Measurements from ENCODE around the gene MTSS2.
"Not testable (repeated sequence)": the region's sequence is repeated elsewhere in the genome, so short reads cannot be mapped to it uniquely, and the experiment has no call there.

Gene MTSS2

GRCh38 chr16:70649300-70649699, 36.6 kb downstream of the MTSS2 start:
- TF ChIP-seq CTCF (IDR thresholded peaks at IDR 0.05; ENCODE audit: extremely low read depth, missing control alignments), result no peak
- no peak for DNase-seq (ENCODE audit: low spot score)

- TF ChIP-seq CTCF (IDR thresholded peaks at IDR 0.05; ENCODE audit: extremely low read depth, missing control alignments), result no peak
- DNase-seq (ENCODE audit: low spot score), result no peak
Observed at GRCh38 chr16:70648606-70649005, 37.2 kb downstream of the MTSS2 start.

GRCh38 chr16:70647441-70648359, 38.2 kb downstream of the MTSS2 start:
- DNase-seq (ENCODE audit: low spot score), result peak; percentile 6
- TF ChIP-seq CTCF (IDR thresholded peaks at IDR 0.05; ENCODE audit: extremely low read depth, missing control alignments), result no peak

GRCh38 chr16:70646260-70647241, 39.3 kb downstream of the MTSS2 start, which contains the start of gene IL34:
TSS of gene IL34 (plus strand) at chr16:70646559. CDS start at chr16:70646948, 389 bp downstream.
- DNase-seq (ENCODE audit: low spot score), result peak; percentile 10
- no peak for TF ChIP-seq CTCF (IDR thresholded peaks at IDR 0.05; ENCODE audit: extremely low read depth, missing control alignments)

GRCh38 chr16:70644763-70645597, 40.9 kb downstream of the MTSS2 start:
- no peak for TF ChIP-seq CTCF (IDR thresholded peaks at IDR 0.05; ENCODE audit: extremely low read depth, missing control alignments)

GRCh38 chr16:70643264-70643663, 42.6 kb downstream of the MTSS2 start:
- DNase-seq (ENCODE audit: low spot score), result not testable (repeated sequence)

More at GRCh38 chr16:70644763-70645597, 40.9 kb downstream of the MTSS2 start:
- peak; percentile 17 for DNase-seq (ENCODE audit: low spot score)

- no peak for TF ChIP-seq CTCF (IDR thresholded peaks at IDR 0.05; ENCODE audit: extremely low read depth, missing control alignments)
- no peak for DNase-seq (ENCODE audit: low spot score)
Observed at GRCh38 chr16:70642633-70643032, 43.2 kb downstream of the MTSS2 start.
